ENCODE data around the gene CDC42BPG. TPM values are rescaled to one million over a fixed set of nuclear protein-coding genes. Genes with fewer than 3 reads are reported as not detected.

Gene CDC42BPG
- total and polyA plus RNA-seq, 2 donors (not counting 1 experiment from before 2014, with no cell fraction given): 0.03 to 0.33 TPM

DNA sequence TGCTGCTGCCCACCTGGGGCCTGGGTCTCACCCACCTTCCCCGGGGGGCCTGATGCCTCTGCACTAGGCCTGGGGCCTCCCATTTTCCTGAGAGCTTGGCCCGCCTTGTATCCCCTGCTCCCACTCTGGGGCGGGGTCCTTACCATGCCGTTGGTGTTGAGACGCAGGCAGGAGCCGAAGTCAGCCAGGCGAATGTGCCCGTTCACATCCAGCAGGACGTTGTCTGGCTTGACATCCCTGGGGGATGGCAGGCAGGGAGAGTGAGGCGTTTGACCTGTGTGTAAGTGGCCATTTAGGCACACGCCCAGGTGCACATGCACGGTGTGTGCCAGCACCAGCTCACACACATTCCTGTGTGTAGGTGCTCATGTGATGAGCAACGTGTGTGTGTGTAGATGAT is 5.1 kb downstream of the CDC42BPG start:
- Histone ChIP-seq H3K27me3 (ENCODE audit: control insufficient read depth, insufficient read depth, low read length) (no peaks in the 10 kb centered on the region), H4K20me1 (ENCODE audit: control insufficient read depth, extremely low read depth, insufficient read depth, low read length) (no peaks in the 10 kb centered on the region), H3K9me3 (ENCODE audit: control insufficient read depth, insufficient read depth, low read depth, low read length) (no peaks in the 10 kb centered on the region), H3K4me2 (ENCODE audit: extremely low read depth, insufficient read depth, low read length) (no peak overlapping the region), H3K4me3 (replicated peaks in 1 of 4; ENCODE audit: control extremely low read depth in 1 of 4, insufficient read depth in 1 of 4, low read depth in 3 of 4, low read length in 4 of 4) (no peak overlapping the region), H3K27ac (ENCODE audit: insufficient read depth, low read length) (no peak overlapping the region), H3K4me1 (ENCODE audit: control insufficient read depth, extremely low read depth, insufficient read depth, low read length) (no peaks in the 10 kb centered on the region), H2AFZ (ENCODE audit: low read length) (no peak overlapping the region), H3K9ac (ENCODE audit: insufficient read depth, low read length) (no peak overlapping the region), H3K79me2 (ENCODE audit: control insufficient read depth, insufficient read depth, low read length) (no peaks in the 10 kb centered on the region), H3K36me3 (ENCODE audit: control insufficient read depth, insufficient read depth, low read length) (no peaks in the 10 kb centered on the region)
- DNase-seq (ENCODE audit: low read depth in 2 of 2): no peak
- TF ChIP-seq, protein P1, sequence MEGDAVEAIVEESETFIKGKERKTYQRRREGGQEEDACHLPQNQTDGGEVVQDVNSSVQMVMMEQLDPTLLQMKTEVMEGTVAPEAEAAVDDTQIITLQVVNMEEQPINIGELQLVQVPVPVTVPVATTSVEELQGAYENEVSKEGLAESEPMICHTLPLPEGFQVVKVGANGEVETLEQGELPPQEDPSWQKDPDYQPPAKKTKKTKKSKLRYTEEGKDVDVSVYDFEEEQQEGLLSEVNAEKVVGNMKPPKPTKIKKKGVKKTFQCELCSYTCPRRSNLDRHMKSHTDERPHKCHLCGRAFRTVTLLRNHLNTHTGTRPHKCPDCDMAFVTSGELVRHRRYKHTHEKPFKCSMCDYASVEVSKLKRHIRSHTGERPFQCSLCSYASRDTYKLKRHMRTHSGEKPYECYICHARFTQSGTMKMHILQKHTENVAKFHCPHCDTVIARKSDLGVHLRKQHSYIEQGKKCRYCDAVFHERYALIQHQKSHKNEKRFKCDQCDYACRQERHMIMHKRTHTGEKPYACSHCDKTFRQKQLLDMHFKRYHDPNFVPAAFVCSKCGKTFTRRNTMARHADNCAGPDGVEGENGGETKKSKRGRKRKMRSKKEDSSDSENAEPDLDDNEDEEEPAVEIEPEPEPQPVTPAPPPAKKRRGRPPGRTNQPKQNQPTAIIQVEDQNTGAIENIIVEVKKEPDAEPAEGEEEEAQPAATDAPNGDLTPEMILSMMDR (conservative IDR thresholded peaks at IDR 0.05 in 1 of 2, IDR thresholded peaks at IDR 0.05 in 1 of 2; ENCODE audit: low read depth in 1 of 2, low read length in 2 of 2): no peak
- no peak for TF ChIP-seq EZH2 (IDR thresholded peaks at IDR 0.05; ENCODE audit: low read length, missing control alignments)

DNA sequence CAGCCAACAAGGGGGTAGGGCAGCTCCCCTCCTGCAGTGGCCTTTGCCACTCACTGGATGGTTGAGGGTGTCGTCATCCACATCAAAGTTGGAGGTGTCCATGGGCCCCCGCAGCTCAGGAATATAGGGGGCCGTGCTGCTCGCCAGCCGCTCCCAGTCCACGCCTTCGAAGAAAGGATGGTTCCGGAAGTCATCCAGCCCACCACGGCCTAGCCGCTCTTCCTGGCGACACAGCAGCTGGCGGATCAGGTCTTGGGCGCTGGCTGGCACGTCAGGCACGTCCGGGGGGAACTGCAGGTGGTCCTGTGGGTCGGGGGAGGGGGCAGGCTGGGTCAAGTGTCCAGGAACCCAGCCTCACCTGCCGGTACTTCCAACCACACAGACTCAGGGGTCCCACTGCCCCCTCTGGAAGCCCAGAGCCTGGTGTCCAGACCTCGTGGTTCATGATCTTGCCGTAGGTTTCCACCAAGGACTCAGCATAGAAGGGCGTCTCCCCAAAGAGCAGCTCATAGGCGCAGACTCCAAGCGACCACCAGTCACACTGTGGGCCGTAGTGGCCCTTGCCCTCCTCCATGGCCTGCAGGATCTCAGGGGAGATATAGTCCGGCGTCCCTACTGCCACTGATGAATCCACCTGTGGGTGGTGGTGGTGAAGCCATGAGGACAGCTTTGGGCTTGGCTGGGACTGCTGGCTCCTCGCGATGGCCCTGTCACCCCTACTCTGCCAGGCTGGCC is 5.7 kb downstream of the CDC42BPG start:
- H3K4me2 ChIP-seq (ENCODE audit: extremely low read depth, insufficient read depth, low read length): no peak overlapping the region
- DNase-seq (ENCODE audit: low read depth in 2 of 2): no peak
- H3K9ac ChIP-seq (ENCODE audit: insufficient read depth, low read length): no peak overlapping the region
- H2AFZ ChIP-seq (ENCODE audit: low read length): no peak overlapping the region
- TF ChIP-seq, protein P1 (conservative IDR thresholded peaks at IDR 0.05 in 1 of 2, IDR thresholded peaks at IDR 0.05 in 1 of 2; ENCODE audit: low read depth in 1 of 2, low read length in 2 of 2): no peak
- TF ChIP-seq EZH2 (IDR thresholded peaks at IDR 0.05; ENCODE audit: low read length, missing control alignments): no peak
- H3K4me3 ChIP-seq (replicated peaks in 1 of 4; ENCODE audit: control extremely low read depth in 1 of 4, insufficient read depth in 1 of 4, low read depth in 3 of 4, low read length in 4 of 4): no peak overlapping the region
- H3K27ac ChIP-seq (ENCODE audit: insufficient read depth, low read length): no peak overlapping the region
- H3K36me3 ChIP-seq (ENCODE audit: control insufficient read depth, insufficient read depth, low read length): no peaks in the 10 kb centered on the region
- no peaks in the 10 kb centered on the region for H3K9me3 ChIP-seq (ENCODE audit: control insufficient read depth, insufficient read depth, low read depth, low read length)
- H3K27me3 ChIP-seq (ENCODE audit: control insufficient read depth, insufficient read depth, low read length): no peaks in the 10 kb centered on the region
- no peaks in the 10 kb centered on the region for H4K20me1 ChIP-seq (ENCODE audit: control insufficient read depth, extremely low read depth, insufficient read depth, low read length)
- H3K79me2 ChIP-seq (ENCODE audit: control insufficient read depth, insufficient read depth, low read length): no peaks in the 10 kb centered on the region
- H3K4me1 ChIP-seq (ENCODE audit: control insufficient read depth, extremely low read depth, insufficient read depth, low read length): no peaks in the 10 kb centered on the region

DNA sequence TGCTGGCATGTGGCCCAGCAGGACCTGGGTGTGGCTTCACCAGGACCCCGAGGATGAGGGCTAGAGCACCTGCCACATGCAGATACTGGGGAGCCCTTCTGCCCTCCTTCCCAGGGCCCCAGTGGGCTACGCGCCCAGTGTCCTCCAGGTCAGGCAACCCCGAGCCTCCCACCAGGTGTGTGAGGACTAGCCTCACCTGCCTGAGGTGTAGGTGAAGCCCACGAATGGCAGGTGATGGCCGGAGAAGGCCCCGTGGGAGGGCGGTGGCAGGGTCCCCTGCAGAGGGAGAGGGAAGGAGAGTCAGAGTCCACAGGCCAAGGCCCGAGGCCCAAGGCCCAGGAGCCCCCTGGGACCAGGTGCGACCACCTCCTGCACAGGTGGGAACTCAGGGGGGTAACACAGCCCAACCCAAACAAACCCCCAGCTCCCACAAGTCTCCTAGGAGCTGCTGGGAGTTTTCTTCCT is 6.5 kb downstream of the CDC42BPG start:
- no peaks in the 10 kb centered on the region for H4K20me1 ChIP-seq (ENCODE audit: control insufficient read depth, extremely low read depth, insufficient read depth, low read length)
- no peak overlapping the region for H3K9ac ChIP-seq (ENCODE audit: insufficient read depth, low read length)
- H3K79me2 ChIP-seq (ENCODE audit: control insufficient read depth, insufficient read depth, low read length): no peaks in the 10 kb centered on the region
- H3K27ac ChIP-seq (ENCODE audit: insufficient read depth, low read length): no peak overlapping the region
- H3K4me2 ChIP-seq (ENCODE audit: extremely low read depth, insufficient read depth, low read length): no peak overlapping the region
- DNase-seq (ENCODE audit: low read depth in 2 of 2): no peak
- no peaks in the 10 kb centered on the region for H3K36me3 ChIP-seq (ENCODE audit: control insufficient read depth, insufficient read depth, low read length)
- H3K4me1 ChIP-seq (ENCODE audit: control insufficient read depth, extremely low read depth, insufficient read depth, low read length): no peaks in the 10 kb centered on the region
- no peaks in the 10 kb centered on the region for H3K27me3 ChIP-seq (ENCODE audit: control insufficient read depth, insufficient read depth, low read length)
- TF ChIP-seq EZH2 (IDR thresholded peaks at IDR 0.05; ENCODE audit: low read length, missing control alignments): no peak
- TF ChIP-seq, protein P1 (conservative IDR thresholded peaks at IDR 0.05 in 1 of 2, IDR thresholded peaks at IDR 0.05 in 1 of 2; ENCODE audit: low read depth in 1 of 2, low read length in 2 of 2): no peak
- H3K4me3 ChIP-seq (replicated peaks in 1 of 4; ENCODE audit: control extremely low read depth in 1 of 4, insufficient read depth in 1 of 4, low read depth in 3 of 4, low read length in 4 of 4): no peak overlapping the region
- no peak overlapping the region for H2AFZ ChIP-seq (ENCODE audit: low read length)
- H3K9me3 ChIP-seq (ENCODE audit: control insufficient read depth, insufficient read depth, low read depth, low read length): no peaks in the 10 kb centered on the region
